Astrocyte (in vitro differentiated cells and primary cell): ENCODE results near the gene CLBA1. TPM values are rescaled to one million over a fixed set of nuclear protein-coding genes. Genes with fewer than 3 reads are reported as not detected.

Experiments used
- DNase-seq: peaks from one replicate; pipeline ENCODE4 v3.0.0-alpha.2; 2010; ENCODE audit warnings: low read depth
- FAIRE-seq: peaks from 2 replicates; lab custom pipeline; 2011; peaks lifted over from hg19 to GRCh38; lab: Jason Lieb, UNC
- H2AFZ ChIP-seq: 2 replicates; pipeline ENCODE4 v1.6.0; 2012; ENCODE audit warnings: low read depth, low read length, inconsistent platforms
- H3K27ac ChIP-seq: 2 replicates; pipeline ENCODE4 v1.5.1; 2011; ENCODE audit warnings: low read depth, low read length, inconsistent platforms
- H3K27me3 ChIP-seq: 2 replicates; pipeline ENCODE4 v1.6.0; 2011; ENCODE audit warnings: low read length, inconsistent platforms; ENCODE audit not compliant: insufficient read depth
- H3K36me3 ChIP-seq: 2 replicates; pipeline ENCODE4 v1.5.1; 2011; ENCODE audit warnings: low read length, inconsistent platforms; ENCODE audit not compliant: insufficient read depth
- H3K4me1 ChIP-seq: 2 replicates; pipeline ENCODE4 v1.5.1; 2011; ENCODE audit warnings: low read length, inconsistent platforms; ENCODE audit not compliant: insufficient read depth
- H3K4me2 ChIP-seq: 2 replicates; pipeline ENCODE4 v1.6.0; 2012; ENCODE audit warnings: low read length, inconsistent platforms
- H3K4me3 ChIP-seq: 2 replicates; pipeline ENCODE4 v1.5.1; 2011; ENCODE audit warnings: low read depth, mild to moderate bottlenecking, low read length, inconsistent platforms; ENCODE audit not compliant: insufficient read depth
- H3K79me2 ChIP-seq: 2 replicates; pipeline ENCODE4 v1.6.0; 2012; ENCODE audit warnings: mild to moderate bottlenecking, low read length, inconsistent platforms; ENCODE audit not compliant: insufficient read depth
- H3K9ac ChIP-seq: 2 replicates; pipeline ENCODE4 v1.6.0; 2012; ENCODE audit warnings: mild to moderate bottlenecking, low read length, inconsistent platforms
- H3K9me3 ChIP-seq: 2 replicates; pipeline ENCODE4 v1.5.1; 2012; ENCODE audit warnings: low read depth, mild to moderate bottlenecking, low read length, inconsistent platforms; ENCODE audit not compliant: insufficient read depth
- H4K20me1 ChIP-seq: 2 replicates; pipeline ENCODE4 v1.6.0; 2012; ENCODE audit warnings: low read length, inconsistent platforms; ENCODE audit not compliant: insufficient read depth
- H3K27ac Mint-ChIP-seq: one replicate; pipeline ENCODE4 v1.8.0; 2021; ENCODE audit warnings: mild to moderate bottlenecking, mixed read lengths; ENCODE audit not compliant: unreplicated experiment
- H3K27me3 Mint-ChIP-seq: one replicate; pipeline ENCODE4 v1.8.0; 2021; ENCODE audit warnings: low read depth, mixed read lengths; ENCODE audit not compliant: unreplicated experiment
- H3K36me3 Mint-ChIP-seq: one replicate; pipeline ENCODE4 v1.8.0; 2021; ENCODE audit warnings: low read depth, mixed read lengths; ENCODE audit not compliant: unreplicated experiment
- H3K4me1 Mint-ChIP-seq: one replicate; pipeline ENCODE4 v1.8.0; 2021; ENCODE audit warnings: low read depth, mixed read lengths; ENCODE audit not compliant: unreplicated experiment
- H3K4me3 Mint-ChIP-seq: one replicate; pipeline ENCODE4 v1.8.0; 2021; ENCODE audit warnings: mild to moderate bottlenecking, moderate library complexity, mixed read lengths; ENCODE audit not compliant: unreplicated experiment
- H3K9me3 Mint-ChIP-seq: one replicate; pipeline ENCODE4 v1.8.0; 2021; ENCODE audit warnings: mild to moderate bottlenecking, mixed read lengths; ENCODE audit not compliant: unreplicated experiment
- EZH2 ChIP-seq: IDR thresholded peaks from 2 replicates; pipeline ENCODE4 v1.6.1; 2012; ENCODE audit warnings: mild to moderate bottlenecking, low read length, inconsistent platforms; ENCODE audit not compliant: insufficient read depth
- total RNA-seq: library from RNA; stranded (reverse); gene quantifications from 2 replicates; pipeline ENCODE4 v1.2.1, GENCODE V29; 2021
- TF ChIP-seq, protein P1 (sequence below): IDR thresholded peaks from 2 replicates; pipeline ENCODE4 v1.5.1; 2011; ENCODE audit warnings: low read depth, mild to moderate bottlenecking, inconsistent platforms, low read length, moderate library complexity; ENCODE audit not compliant: insufficient read depth

Gene CLBA1
- total RNA-seq, 1 donor from 2014 or later = 6.3 TPM

DNA sequence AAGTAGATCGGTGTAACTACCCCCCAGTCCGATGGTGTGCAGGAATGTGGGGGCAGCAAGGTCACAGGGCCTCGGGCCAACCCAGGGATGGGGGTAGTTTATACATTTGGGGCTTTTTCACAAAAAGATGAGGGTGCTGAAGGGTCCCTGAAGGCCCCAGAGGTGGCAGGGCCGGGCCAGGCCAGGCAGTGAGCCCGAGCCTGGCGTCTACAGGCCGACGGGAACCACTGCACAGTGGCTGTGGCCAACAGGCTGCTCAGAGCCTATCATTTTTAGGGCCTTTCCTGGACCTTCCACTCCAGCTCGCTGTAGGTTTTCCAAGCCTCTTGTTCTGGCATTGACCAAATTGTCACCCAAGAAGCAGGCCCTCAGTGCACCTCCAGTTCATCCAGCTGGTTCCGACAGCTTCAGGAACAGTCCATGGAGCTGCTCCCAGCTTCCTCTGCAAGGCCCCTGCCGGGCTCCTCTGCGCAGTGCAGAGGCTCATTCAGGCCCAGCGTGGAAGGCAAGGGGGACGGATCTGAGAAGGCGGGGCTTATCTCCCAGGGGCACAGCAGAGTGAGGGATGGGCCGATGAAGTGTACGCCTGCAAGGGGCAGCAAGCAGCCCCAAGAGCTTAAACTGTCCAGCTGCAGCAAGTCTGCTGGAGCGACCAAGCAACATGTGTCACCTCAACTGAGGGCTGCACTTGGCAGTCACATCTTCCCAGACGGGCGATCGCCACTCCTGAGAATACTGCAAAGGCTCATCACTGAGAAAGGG lies 21.4 kb downstream of the CLBA1 start:
- H3K36me3 ChIP-seq = peaks cover 20% of the 10 kb centered on the region
- Mint-ChIP-seq H3K36me3 (peaks cover 2% of the 10 kb centered on the region), H3K4me3 (no peak overlapping the region), H3K9me3 (no peaks in the 10 kb centered on the region), H3K27ac (no peak overlapping the region), H3K27me3 (no peaks in the 10 kb centered on the region), H3K4me1 (no peaks in the 10 kb centered on the region)
- no peaks in the 10 kb centered on the region for H3K9me3 ChIP-seq
- peaks cover 46% of the 10 kb centered on the region for H4K20me1 ChIP-seq
- H2AFZ ChIP-seq = no peak overlapping the region
- no peaks in the 10 kb centered on the region for H3K4me1 ChIP-seq
- DNase-seq (no peak), FAIRE-seq (no peak)
- no peak overlapping the region for H3K9ac ChIP-seq
- H3K27ac ChIP-seq = no peak overlapping the region
- H3K79me2 ChIP-seq = peaks cover 44% of the 10 kb centered on the region
- no peak overlapping the region for H3K4me3 ChIP-seq
- no peaks in the 10 kb centered on the region for H3K27me3 ChIP-seq
- TF ChIP-seq, protein P1, sequence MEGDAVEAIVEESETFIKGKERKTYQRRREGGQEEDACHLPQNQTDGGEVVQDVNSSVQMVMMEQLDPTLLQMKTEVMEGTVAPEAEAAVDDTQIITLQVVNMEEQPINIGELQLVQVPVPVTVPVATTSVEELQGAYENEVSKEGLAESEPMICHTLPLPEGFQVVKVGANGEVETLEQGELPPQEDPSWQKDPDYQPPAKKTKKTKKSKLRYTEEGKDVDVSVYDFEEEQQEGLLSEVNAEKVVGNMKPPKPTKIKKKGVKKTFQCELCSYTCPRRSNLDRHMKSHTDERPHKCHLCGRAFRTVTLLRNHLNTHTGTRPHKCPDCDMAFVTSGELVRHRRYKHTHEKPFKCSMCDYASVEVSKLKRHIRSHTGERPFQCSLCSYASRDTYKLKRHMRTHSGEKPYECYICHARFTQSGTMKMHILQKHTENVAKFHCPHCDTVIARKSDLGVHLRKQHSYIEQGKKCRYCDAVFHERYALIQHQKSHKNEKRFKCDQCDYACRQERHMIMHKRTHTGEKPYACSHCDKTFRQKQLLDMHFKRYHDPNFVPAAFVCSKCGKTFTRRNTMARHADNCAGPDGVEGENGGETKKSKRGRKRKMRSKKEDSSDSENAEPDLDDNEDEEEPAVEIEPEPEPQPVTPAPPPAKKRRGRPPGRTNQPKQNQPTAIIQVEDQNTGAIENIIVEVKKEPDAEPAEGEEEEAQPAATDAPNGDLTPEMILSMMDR = no peak
- TF ChIP-seq EZH2 = no peak
- H3K4me2 ChIP-seq = no peak overlapping the region

DNA sequence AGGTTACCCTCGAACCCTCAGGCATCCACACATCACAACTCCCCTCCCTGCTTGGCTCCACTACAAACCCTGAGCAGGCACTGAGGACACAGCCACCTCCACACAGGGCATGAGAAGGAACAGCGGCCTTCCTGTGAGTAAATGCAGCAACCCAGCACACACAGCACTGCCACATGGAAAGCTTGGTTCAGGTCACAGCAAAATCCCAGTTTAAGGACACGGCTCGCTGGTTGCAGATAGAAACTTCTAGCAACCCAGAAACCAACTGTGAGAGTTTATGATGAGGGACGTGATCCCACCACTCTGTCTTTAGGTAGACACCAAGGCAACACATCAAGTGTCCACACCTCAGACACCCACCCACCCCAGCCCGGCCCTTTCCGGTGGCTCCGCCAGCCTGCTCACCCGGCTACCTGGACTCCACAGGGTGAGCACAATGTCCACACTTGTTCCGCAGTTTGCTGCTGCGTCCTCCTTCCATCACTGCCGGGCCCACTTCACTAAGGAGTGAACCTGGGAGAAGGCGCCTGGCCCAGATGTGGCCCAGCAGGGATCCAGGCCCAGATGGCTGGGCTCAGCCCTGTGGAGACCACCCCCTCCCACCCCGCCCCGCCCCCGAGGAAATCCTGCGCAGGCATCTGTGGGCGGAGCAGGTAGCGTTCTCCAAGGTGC lies 22.1 kb downstream of the CLBA1 start:
- H3K9me3 Mint-ChIP-seq = no peaks in the 10 kb centered on the region
- no peak overlapping the region for H3K4me2 ChIP-seq
- H3K4me1 ChIP-seq = no peaks in the 10 kb centered on the region
- no peak overlapping the region for H3K4me3 Mint-ChIP-seq
- H3K9ac ChIP-seq = no peak overlapping the region
- H3K4me1 Mint-ChIP-seq = no peaks in the 10 kb centered on the region
- no peak overlapping the region for H3K27ac Mint-ChIP-seq
- H3K27me3 Mint-ChIP-seq = no peaks in the 10 kb centered on the region
- peaks cover 2% of the 10 kb centered on the region for H3K36me3 Mint-ChIP-seq
- no peak overlapping the region for H2AFZ ChIP-seq
- H3K9me3 ChIP-seq = no peaks in the 10 kb centered on the region
- H3K4me3 ChIP-seq = no peak overlapping the region
- TF ChIP-seq, protein P1 = no peak
- no peak for TF ChIP-seq EZH2
- H3K27me3 ChIP-seq = no peaks in the 10 kb centered on the region
- H3K79me2 ChIP-seq = peaks cover 51% of the 10 kb centered on the region
- DNase-seq (no peak), FAIRE-seq (no peak)
- no peak overlapping the region for H3K27ac ChIP-seq
- peaks cover 52% of the 10 kb centered on the region for H4K20me1 ChIP-seq
- peaks cover 20% of the 10 kb centered on the region for H3K36me3 ChIP-seq

DNA sequence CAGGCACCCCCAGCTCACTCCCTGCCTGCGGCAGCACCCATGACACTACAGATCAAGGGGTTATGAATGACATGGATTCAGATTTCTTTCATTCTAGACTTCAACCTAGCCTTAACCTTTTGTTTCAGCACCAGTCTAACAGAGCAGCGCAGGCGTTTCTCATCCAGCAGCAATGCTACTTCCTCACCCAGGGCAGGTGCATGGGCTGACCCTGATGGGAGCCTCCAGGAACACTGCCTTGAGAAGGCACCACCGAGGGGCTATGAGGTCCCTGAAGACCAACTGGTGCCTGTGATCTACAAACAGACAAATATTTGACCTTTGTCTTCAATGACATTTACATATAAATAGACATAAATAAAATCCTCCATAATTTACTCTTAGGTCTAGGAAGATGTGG lies 24.5 kb downstream of the CLBA1 start:
- H3K9me3 ChIP-seq = no peaks in the 10 kb centered on the region
- Mint-ChIP-seq H3K36me3 (peaks cover 4% of the 10 kb centered on the region), H3K4me3 (no peak overlapping the region), H3K4me1 (no peaks in the 10 kb centered on the region), H3K27me3 (no peaks in the 10 kb centered on the region), H3K9me3 (no peaks in the 10 kb centered on the region), H3K27ac (no peak overlapping the region)
- H3K36me3 ChIP-seq = peaks cover 20% of the 10 kb centered on the region
- H3K9ac ChIP-seq = no peak overlapping the region
- H3K4me2 ChIP-seq = no peak overlapping the region
- H3K27me3 ChIP-seq = no peaks in the 10 kb centered on the region
- no peak for TF ChIP-seq EZH2
- TF ChIP-seq, protein P1 = no peak
- peaks cover 76% of the 10 kb centered on the region for H4K20me1 ChIP-seq
- FAIRE-seq (no peak), DNase-seq (no peak)
- no peak overlapping the region for H2AFZ ChIP-seq
- H3K27ac ChIP-seq = no peak overlapping the region
- H3K4me1 ChIP-seq = peaks cover 10% of the 10 kb centered on the region
- peaks cover 75% of the 10 kb centered on the region for H3K79me2 ChIP-seq
- H3K4me3 ChIP-seq = no peak overlapping the region
